Renal cortex interstitium (tissue), 11 donors: ENCODE measurements around the gene CAB39L. TPM values are rescaled to one million over a fixed set of nuclear protein-coding genes. Genes with fewer than 3 reads are reported as not detected.

Source experiments
- DNase-seq, 11 donors: peaks; one replicate each; pipeline ENCODE4 v3.0.0-alpha.2; 2013; ENCODE audit warnings: low read depth in 9 of 11, low spot score in 4 of 11; ENCODE audit errors: extremely low read depth in 1 of 11
- polyA plus RNA-seq, 3 donors: library from polyadenylated mRNA; unstranded; fragments of 120-200 nt; gene quantifications; one replicate each; pipeline ENCODE4 v1.2.1, GENCODE V29; 2013; ENCODE audit not compliant: insufficient read length in 3 of 3

The CAB39L gene
- polyA plus RNA-seq, 3 donors, result 14.4 to 20.4 (median 18.4) TPM

DNA sequence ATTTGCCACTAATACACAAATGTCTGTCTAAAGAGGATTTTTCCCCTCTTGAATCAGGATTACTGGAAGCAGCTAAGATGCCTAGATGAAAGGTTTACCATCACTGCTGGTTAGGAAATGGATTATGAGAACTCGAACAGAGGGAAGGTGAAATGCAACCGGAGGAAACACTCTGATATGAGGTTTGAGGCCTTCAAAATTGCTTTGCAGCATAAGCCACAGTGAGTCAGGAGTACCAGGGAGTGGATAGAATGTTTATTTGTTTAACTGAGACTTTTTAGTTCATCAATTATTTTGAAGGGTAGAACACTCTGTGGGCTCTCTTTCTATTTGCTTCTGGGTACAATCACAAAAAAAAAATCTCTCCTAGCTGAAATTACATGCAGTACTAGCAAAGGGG lies 178.0 kb downstream of the CAB39L start:
- no peak for DNase-seq

DNA sequence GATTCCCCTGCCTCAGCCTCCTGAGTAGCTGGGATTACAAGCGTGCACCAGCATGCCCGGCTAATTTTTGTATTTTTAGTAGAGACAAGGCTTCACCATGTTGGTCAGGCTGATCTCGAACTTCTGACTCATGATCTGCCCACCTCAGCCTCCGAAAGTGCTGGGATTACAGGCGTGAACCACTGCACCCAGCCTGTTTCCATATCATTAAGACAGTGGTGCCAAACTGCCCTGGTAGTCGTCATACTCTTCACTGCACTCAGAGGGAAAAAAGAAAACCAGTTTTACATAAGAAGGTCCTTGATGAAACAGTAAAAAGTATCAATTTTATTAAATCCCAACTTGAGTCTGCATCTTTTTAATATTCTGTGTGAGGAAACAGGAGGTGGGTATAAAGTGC lies 181.2 kb downstream of the CAB39L start:
- no peak for DNase-seq

DNA sequence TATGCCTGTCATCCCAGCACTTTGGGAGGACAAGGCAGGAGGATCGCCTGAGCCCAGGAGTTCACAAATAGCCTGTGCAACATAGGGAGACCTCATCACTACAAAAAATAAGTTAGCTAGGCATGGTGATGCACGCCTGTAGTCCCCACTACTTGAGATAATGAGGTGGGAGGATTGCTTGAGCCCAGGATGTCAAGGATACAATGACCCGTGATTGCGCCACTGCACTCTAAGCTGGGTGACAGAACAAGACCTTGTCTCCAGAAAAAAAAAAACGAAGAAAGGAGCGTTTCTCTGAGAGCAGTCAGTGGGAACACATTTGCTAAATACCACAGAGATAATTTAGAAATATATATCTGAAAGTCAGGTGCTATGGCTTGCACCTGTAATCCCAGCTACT lies 184.3 kb downstream of the CAB39L start:
- DNase-seq, result no peak

Other genes starting within 250 kb of the CAB39L start
- gene MLNR, start 223.7 kb downstream of the CAB39L start, polyA plus RNA-seq, result under 1 TPM in 1 of 3 donors, not detected in 2; 0.12 TPM
- gene CDADC1, start 196.1 kb downstream of the CAB39L start, polyA plus RNA-seq, result 10 to 100 TPM; 12.3 to 16.6 (median 15.9) TPM
- 10 to 100 TPM; 18.7 to 22.5 (median 22.5) TPM for gene SETDB2, start 210 bp upstream of the CAB39L start, polyA plus RNA-seq
- 10 to 100 TPM; 29.6 to 60.9 (median 41.2) TPM for gene PHF11, start 51.9 kb upstream of the CAB39L start, polyA plus RNA-seq
- gene RCBTB1, start 141.5 kb upstream of the CAB39L start, polyA plus RNA-seq, result 10 to 100 TPM; 40.7 to 45.7 (median 43.0) TPM
- under 1 TPM; 0.36 to 0.71 (median 0.36) TPM for gene ARL11, start 184.4 kb upstream of the CAB39L start, polyA plus RNA-seq
- 10 to 100 TPM; 50.4 to 58.6 (median 53.0) TPM for gene EBPL, start 247.4 kb upstream of the CAB39L start, polyA plus RNA-seq